HG03354 (cell line): ENCODE results near the gene CLPX.
"Not testable (repeated sequence)": the region's sequence is repeated elsewhere in the genome, so short reads cannot be mapped to it uniquely, and the experiment has no call there.

Experiments used
- ATAC-seq: cut with Tn5 transposase; IDR thresholded peaks from one replicate; pipeline ENCODE4 v1.9.1; 2021; ENCODE audit warnings: mild to moderate bottlenecking; ENCODE audit not compliant: unreplicated experiment, poor library complexity, severe bottlenecking

CLPX gene

DNA sequence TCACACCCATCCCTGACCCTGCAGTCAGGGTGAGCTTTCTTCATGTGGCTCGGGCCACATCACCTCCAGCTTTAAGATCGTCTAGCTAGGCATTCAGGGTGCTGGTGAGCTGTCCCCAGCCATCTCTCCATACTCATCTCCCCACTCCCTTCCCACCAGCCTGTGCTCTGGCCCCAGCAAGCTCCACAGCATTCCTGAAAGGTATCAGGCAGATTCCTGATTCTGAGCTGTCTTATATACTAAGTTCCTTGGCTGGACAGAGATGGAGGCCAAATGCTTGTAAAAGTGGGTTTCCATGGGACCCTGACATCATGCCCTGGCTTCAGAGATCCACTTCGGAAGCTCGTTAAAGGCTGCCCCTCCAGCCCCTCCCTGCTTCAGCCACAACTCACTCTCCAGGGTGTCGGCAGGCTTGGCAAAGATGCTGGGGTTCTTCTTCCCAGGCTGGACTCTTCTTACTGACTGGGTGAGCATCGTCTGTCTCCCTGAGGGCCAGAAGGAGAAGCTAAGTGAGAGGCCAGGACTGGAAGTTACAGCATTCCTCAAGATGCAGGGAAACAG, 22.2 kb upstream of the CLPX start:
- no peak for ATAC-seq

DNA sequence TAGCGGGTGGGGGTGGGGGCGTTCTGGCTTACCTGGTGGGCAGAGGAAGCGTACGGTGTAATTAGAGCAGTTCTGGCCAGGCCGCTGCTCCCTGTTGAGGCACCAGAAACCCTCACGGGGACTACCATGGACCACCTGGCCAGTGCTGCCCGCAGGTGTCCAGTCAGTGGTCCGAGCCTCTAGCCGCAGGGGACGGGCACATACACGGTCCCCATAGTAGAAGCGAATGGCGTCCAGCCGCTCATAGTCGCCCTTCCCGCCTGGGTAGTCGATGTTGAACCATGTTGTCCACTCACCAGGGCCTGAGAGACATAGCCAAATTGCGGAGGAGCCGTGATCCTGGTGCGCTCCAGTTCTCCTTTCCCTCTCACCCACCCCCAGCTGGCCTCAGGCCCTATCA, 21.6 kb upstream of the CLPX start:
- no peak for ATAC-seq

DNA sequence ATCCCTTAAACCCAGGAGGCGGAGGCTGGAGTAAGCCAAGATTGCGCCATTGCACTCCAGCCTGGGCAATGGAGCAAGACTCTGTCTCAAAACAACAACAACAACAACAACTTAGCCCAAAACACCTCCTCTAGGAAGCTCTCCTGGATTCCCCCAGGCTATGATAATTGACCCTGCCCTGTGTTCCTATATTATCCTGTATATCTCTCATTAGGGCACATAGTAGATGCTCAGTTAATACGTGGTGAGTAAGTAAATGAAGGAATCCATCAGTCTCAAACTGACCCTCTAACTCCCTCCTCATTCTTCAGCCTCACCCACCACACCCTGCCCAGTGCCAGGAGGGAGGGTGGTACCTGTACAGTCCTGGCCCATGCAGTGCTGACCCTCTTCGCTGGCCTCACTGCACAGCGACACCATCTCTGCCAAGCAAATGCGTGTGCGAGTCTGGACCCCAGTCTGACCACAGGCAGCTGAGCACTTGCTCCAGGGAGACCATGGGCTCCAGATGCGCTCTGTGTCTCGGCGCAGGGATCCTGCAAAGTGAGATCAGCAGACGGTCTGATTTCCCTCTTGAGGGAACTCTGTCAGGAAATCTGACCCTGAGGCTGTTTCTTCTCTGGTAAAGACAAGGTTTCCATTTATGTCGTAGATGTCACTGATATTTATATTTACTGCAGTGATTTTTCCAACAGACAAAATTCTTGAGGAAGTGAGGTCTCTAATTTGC, 20.0 kb upstream of the CLPX start:
- ATAC-seq, result no peak

DNA sequence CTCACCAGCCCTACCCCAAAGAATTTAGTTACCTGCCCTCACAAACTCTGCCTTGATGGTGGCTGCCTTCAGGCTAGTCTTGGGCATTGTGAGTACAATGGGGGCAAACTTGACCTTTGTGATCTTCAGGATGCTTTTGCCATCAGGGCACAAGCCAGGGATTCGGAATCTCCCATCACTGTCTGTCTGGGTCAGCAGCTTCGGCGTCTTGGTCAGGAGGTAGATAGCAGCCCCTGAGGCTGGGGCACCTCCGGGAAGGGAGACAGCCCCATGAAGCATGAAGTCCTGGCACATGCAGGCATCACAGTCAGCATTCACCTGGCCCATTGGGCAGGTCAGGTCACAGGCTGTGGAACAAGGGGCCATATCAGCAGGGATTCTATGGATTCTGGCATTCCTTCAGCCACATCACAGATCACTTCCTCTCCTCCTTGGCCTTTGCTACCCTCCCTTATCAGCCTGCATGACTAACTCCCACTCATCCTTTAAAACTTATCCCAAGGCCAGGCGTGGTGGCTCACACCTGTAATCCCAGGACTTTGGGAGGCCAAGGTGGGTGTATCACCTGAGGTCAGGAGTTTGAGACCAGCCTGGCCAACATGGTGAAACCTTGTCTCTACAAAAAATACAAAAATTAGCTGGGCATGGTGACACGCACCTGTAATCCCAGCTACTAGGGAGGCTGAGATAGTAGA, 19.2 kb upstream of the CLPX start:
- no peak for ATAC-seq

DNA sequence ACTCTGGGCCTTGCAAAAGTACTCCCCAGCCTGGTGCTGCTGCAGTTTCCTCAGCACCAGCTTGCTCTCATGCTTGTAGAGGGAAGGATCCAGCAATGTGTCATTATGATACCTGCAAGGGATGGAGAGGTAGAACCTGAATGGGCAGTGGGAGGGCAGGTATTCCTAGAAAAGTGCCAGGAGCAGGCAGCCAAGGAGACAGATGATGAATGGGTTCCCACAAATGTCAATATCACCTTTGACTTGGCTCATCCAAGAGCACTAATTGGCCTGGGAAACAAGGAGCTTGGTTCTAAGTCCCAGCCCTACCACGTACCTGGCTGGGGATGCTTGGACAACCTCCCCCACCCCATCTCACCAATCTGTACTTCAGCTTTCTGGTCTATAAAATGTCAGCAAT, 16.8 kb upstream of the CLPX start:
- ATAC-seq, result no peak

DNA sequence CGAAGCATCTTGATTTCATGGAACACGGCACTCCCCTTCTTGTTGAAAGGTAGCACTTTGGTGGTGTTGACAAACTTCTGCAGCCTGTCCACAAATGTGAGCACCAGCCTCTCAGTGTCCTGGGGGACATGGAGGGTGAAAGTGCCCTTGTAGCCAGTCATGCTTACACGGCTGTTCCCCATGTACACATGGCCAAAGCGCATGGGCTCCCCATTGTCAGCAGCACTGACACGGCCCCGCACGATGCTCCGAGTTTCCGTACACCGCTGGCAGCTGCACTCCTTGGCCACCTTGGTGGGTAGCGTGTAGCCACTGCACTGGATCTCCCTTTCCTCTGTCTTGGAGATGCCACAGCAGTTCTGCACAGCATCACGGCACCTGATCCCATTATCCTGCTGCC, 13.4 kb upstream of the CLPX start:
- ATAC-seq, result no peak

DNA sequence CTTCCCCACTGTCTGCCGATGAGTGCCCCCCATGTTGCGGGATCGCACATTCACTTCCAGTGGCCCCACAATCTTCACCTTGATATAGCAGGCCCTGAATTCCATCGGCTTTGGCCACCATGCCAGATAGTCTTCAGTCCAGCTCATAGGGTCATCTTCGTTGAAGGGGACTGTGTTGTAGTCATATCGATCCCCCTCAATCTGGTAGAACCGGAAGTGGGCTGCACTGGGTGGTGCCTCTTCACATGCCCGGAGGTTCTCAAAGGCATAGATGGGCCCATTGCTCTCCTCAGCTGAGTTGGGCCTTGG, 12.1 kb upstream of the CLPX start:
- no peak for ATAC-seq

DNA sequence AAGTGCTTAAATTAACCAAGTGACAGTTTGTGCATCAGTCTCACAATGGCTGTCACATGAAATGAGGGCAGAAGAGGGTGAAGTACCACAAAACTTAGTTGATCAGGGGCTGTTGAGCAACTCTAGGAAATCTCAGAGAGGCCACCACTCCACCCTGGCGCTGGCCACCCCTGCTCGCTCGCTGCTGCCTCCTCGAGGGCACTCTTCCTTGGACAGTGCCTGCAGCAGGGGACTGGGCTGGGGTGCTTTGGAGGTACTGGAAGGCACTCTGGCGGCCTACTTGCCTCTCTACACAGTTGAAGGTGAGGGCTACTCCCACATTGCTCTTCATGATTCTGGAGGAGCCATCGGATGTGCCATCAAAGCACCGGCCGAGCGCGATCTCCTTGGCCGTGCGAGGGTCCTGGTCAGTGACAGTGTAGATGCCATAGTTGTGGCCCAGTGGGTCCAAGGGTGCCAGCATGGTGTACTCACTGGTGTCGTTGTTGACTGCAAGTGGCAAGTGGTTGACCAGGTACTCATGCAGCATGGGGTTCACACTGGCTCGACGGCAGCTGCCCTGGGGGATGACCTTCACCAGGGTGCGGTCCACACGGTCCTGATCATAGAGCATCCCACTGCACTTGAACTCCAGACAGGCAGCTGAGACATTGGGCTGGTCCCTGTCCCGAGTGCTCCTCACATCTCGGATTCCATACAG, 11.6 kb upstream of the CLPX start:
- ATAC-seq, result no peak

DNA sequence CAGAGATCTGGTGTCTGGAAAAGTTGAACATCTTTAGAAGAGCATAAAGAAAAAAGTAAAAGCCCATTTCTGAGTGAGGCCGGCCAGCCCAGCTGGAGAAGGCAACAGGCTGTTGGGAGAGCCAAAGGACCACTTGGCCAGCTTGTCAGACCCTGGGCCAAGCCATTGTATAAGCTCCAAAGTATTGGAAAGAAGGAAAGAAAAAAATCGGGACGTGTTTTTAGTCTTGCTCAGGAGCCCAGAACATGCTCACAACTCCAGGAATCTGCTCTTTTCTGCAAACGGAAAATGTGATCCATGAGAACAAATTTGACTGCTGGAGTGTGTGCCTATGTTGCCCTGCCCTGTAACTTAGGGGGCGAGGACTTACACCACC, 10.4 kb upstream of the CLPX start:
- no peak for ATAC-seq

DNA sequence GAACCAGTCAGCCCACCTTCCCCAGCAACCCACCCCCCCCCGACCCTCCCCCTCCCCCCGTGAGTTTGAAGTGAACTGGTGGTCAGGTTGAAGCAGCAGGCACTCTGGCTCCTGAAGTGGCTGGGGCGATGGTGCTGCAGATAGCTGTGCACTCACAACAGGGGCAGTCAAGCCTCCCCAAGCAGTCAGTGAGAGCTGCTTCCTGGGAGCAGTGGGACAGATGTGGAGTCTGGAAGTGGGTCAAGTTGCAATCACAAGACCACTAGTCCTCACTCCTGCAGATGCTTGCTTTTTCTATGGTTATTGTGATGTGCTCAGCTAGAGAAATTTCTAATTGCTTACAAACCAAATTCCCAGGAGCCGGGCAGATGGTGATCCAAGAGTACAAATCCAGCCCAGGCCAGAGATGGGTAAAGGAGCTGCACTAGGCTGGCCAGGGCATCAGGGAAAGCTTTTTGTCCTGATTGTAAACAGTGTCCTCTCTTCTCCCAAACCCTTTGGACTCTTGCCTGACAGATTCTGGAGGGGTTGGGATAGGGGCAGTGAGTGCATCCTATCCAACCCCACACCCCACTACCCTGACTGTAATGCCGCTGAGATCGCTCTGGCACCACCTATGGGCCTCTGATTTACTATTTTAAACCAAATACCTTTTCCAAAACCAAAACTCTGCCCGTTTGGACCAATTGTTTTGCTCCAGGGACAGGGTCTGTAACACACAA, 9.8 kb upstream of the CLPX start:
- ATAC-seq, result no peak

DNA sequence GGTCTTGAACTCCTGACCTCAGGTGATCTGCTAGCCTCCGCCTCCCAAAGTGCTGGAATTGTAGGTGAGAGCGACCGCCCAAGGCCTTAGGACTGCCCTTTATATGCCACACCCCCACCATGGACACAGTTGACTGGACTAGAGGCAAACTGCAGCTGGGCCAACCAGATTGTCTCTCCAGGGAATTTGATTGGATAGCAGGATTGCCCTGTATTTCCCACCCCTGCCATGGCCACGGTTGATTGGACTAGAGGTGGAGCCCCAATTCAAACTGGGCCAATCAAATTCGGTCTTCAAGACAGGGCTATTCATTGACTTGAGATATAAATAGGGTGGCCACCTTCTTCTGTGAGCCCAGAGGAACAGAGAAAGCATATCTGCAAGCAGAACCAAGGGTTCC, 6.9 kb upstream of the CLPX start:
- no peak for ATAC-seq

DNA sequence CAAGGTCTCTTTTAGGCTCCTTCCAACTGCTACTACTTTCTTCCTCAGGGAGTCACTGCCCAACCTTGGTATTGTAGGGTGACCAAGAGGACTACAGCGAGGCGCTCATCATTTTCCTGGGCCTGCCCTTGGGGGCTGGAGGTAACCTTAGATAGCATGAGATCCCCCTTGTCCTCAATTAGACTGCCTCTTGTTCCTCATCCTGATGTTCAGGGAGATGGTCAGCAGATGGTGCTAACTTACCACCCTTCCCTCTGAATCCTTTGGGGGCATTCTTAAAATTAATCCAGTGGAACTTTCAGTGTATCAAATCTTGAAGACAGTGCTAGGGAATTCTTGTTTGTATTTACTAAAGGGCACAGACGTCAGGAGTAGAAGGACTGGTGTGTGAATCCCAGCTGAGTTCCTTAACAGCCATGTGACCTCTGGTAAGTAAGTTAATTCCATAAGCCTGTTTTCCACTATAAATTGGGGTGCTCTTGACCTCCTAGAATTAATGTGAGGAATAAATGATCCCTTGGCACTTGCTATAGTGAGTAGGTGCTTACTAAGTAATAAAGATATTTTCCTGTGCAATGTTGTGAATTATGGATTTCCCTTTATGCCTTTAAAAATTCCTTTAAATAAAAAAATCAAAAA, 4.1 kb upstream of the CLPX start:
- no peak for ATAC-seq

DNA sequence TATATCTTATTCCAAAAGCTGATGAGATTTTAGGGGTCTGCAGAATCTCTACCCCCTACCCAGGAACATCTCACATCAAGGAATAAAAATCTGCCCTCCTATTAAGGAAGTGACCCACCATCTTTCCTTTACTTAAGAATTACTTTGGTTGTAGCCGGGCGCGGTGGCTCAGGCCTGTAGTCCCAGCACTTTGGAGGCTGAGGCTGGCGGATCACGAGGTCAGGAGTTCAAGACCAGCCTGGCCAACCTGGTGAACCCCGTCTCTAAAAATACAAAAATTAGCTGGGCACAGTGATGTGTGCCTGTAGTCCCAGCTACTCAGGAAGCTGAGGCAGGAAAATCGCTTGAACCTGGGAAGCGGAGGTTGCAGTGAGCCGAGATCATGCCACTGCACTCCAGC, 3.3 kb upstream of the CLPX start:
- not testable (repeated sequence) for ATAC-seq

DNA sequence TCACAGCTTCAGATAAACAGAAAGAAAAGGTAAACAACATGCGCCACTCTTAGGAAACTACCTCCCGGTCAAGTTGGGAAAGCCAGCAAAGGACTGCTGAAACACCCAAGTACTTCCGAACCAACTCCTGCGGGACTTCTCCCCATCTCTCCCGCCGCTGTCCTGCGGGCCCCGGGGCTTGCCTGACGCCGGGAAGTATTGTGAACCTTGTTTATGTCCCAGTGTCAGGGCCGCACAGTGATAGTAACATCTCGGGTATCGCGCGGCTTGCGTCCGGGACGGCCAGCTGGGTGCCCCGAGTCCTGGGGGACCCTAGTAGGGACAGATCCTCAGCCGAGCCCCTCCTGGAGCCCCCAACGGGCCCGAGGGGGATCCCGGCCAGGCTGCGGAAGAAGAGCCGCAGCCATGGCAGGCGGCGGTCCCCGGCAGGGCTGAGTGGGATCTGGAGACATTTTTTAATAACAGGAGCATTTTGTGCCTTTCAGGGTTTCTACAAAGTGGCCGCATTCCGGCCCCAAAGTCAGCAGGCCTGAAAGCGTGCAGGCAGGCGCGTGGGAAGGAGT, 756 bp downstream of the CLPX start:
- peak; percentile 29 for ATAC-seq

DNA sequence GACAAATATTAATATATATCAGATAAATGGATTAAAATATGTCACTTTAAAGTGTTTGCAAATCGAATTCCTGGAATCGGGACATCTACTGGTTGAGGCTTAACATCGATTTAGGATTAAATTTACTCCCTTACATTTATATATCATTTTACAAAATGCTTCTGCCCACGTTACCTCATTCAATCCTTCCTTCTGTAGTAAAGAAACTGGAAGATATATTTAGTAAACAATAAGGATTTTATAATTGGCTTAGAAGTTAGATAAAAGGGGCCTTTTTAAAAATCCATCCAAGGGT, 1.3 kb downstream of the CLPX start:
- no peak for ATAC-seq

DNA sequence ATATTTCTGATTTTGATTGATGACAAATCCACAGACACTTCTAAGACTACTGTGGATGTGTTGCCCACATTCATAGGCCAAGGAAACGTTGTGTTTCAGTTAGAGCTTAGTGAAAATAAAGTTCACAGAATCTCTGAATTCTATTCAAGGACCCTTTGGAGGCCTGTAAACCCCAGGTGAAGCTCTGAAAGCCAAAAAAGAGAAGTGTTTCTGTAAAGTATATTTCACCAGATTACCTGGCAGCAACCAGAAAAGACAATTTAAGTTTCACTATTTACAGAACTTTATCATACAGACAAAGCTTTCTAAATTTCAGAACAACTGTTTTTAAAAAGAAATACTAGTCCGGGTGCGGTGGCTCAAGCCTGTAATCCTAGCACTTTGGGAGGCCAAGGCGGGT, 2.6 kb downstream of the CLPX start:
- ATAC-seq, result no peak

DNA sequence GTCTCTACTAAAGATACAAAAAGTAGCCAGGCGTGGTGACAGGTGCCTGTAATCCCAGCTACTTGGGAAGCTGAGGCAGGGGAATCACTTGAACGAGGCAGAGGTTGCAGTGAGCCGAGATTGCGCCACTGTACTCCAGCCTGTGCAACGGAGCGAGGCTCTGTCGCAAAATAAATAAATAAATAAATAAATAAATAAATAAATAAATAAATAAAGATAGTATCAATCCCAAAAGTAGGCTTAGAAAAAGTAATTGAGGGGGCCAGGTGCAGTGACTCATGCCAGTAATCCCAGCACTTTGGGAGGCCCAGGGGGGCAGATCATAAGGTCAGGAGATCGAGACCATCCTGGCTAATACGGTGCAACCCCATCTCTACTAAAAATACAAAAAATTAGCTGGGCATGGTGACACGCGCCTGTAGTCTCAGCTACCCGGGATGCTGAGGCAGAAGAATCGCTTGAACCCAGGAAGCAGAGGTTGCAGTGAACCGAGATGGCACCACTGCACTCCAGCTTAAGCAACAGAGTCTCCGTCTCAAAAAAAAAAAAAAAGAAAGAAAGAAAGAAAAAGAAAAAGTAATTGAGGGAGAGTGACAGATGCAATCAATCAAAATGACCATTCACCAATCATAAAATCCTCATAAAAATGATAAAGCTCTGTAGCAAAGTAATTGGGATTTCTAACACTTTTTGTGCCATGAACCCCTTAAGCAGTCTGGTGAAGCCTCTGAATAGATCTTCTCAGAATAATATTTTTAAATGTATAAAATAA, 3.4 kb downstream of the CLPX start:
- not testable (repeated sequence) for ATAC-seq

DNA sequence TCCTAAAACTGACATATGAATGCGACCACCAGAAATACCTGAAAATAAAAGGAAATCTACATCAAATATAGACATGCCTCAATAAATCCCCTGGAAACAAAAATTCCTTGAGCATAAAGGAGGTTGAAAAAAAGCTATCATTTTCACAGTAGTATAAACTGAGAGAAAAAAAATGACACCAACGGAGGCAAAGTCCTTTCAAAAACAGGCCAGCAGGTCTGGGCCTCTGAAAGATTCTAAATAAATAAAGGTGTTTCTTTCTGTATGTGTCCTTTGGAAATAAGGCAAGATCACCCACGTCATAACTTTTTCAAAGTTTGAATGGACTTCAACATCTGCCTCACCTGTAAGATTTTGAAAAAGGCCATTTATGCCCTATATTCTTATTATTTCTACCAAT, 5.0 kb downstream of the CLPX start:
- ATAC-seq, result no peak

DNA sequence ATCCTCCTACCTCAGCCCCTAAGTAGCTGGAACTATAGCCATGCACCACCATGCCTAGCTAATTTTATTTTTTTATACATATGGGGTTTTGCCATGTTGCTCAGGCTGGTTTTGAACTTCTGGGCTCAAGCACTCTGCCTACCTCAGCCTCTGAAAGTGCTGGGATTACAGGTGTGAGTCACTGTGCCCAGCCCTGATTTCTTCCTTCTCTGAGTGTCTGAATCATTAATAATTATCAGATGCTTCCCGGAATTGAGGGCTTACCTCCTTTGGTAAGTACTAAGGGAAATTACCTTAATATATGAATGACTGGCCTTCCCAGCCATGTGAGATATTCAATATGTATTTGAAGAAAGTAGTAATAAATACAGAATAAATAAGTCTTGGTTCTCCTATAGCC, 7.2 kb downstream of the CLPX start:
- no peak for ATAC-seq
